K562 (cell line): ENCODE measurements around the gene APOM. TPM values are rescaled to one million over a fixed set of nuclear protein-coding genes. Genes with fewer than 3 reads are reported as not detected.

Experiments used
- ADNP ChIP-seq: fragments of 200-800 bp; sonication (Bioruptor generic); IDR thresholded peaks from 2 replicates; pipeline ENCODE4 v1.6.1; 2016; ENCODE audit warnings: missing genetic modification characterization, missing compliant biosample characterization
- CAMTA2 ChIP-seq: fragments of 250-450 bp; sonication (Bioruptor Pico); conservative IDR thresholded peaks from 2 replicates; pipeline ENCODE4 v1.5.1; 2022
- ELF1 ChIP-seq: fragments of 200-800 bp; sonication (Bioruptor generic); IDR thresholded peaks from 2 replicates; pipeline ENCODE4 v1.6.1; 2016; ENCODE audit warnings: missing genetic modification characterization, missing compliant biosample characterization
- HNRNPLL ChIP-seq: fragments of 200-400 bp; formaldehyde crosslinking; IDR thresholded peaks from 2 replicates; pipeline ENCODE4 v1.6.1; 2017; ENCODE audit warnings: low read length, low read depth, mild to moderate bottlenecking; ENCODE audit not compliant: poor library complexity, severe bottlenecking
- JUND ChIP-seq, 2 experiments: IDR thresholded peaks; 2 replicates in 1 of 2; 3 replicates in 1 of 2; pipeline ENCODE4 v1.6.1; 2011; ENCODE audit warnings: borderline replicate concordance in 2 of 2, low read depth in 2 of 2, low read length in 2 of 2, improper control_type of control experiment in 1 of 2, missing biosample characterization in 1 of 2, missing genetic modification characterization in 1 of 2, missing genetic modification reagents in 1 of 2
- ZNF174 ChIP-seq: fragments of 250-450 bp; sonication (Bioruptor Pico); IDR thresholded peaks from 2 replicates; pipeline ENCODE4 v1.4.0; 2020; ENCODE audit warnings: mild to moderate bottlenecking
- ZNF197 ChIP-seq: fragments of 200-800 bp; sonication (Bioruptor generic); IDR thresholded peaks from 2 replicates; pipeline ENCODE4 v1.6.1; 2016; ENCODE audit warnings: low read depth, missing genetic modification characterization, missing compliant biosample characterization
- polyA plus RNA-seq, 8 experiments: library from polyadenylated mRNA; depleted of rRNA in 4 of 8; stranded (reverse) in 5 of 8; unstranded in 3 of 8; fragments of >200 nt; fragmentation: Nextera tagmentation in 2 of 8; fragmentation: Illumina TruSeq in 1 of 8; extraction: Ambion mirVana in 2 of 8; extraction: Trizol in 1 of 8; gene quantifications; 2 replicates each; pipeline versions ENCODE4 v1.2.1 to v1.2.3, GENCODE V29; 2011 to 2014; ENCODE audit warnings: inconsistent platforms in 1 of 8, missing spikeins in 1 of 8
- total RNA-seq, 7 experiments: library from RNA; depleted of rRNA in 6 of 7; stranded (reverse); fragments of >200 nt in 6 of 7; fragmentation: Illumina TruSeq in 2 of 7; extraction: Trizol in 2 of 7; gene quantifications; 2 replicates each; pipeline versions ENCODE4 v1.2.1 to v1.2.3, GENCODE V29; 2011 to 2021; ENCODE audit warnings: low replicate concordance in 1 of 7
- TF ChIP-seq, protein P1 (sequence below): IDR thresholded peaks from 2 replicates; pipeline ENCODE4 v1.6.1; 2012; ENCODE audit warnings: low read depth, low read length, improper control_type of control experiment, borderline replicate concordance
- TF ChIP-seq, protein P2 (sequence below): fragments of 250-450 bp; sonication (Bioruptor Pico); IDR thresholded peaks from 2 replicates; pipeline ENCODE4 v1.5.0; 2021; ENCODE audit warnings: mild to moderate bottlenecking, moderate library complexity
- TF ChIP-seq, protein P3 (sequence below), 3 experiments: fragments of 200-800 bp in 1 of 3; sonication (Bioruptor generic) in 1 of 3; sonication (generic) in 1 of 3; formaldehyde crosslinking in 1 of 3; IDR thresholded peaks; 2 replicates each; pipeline versions ENCODE4 v1.6.1 to v1.8.0; 2016 to 2022; ENCODE audit warnings: mild to moderate bottlenecking in 2 of 3, missing compliant biosample characterization in 2 of 3, missing genetic modification characterization in 2 of 3, missing genetic modification reagents in 1 of 3

APOM gene
- total and polyA plus RNA-seq, 9 of the 15 experiments (the other 6 are each of a cell fraction or from before 2014, with no cell fraction given) = 5.7 to 24.3 (median 10.4) TPM

DNA sequence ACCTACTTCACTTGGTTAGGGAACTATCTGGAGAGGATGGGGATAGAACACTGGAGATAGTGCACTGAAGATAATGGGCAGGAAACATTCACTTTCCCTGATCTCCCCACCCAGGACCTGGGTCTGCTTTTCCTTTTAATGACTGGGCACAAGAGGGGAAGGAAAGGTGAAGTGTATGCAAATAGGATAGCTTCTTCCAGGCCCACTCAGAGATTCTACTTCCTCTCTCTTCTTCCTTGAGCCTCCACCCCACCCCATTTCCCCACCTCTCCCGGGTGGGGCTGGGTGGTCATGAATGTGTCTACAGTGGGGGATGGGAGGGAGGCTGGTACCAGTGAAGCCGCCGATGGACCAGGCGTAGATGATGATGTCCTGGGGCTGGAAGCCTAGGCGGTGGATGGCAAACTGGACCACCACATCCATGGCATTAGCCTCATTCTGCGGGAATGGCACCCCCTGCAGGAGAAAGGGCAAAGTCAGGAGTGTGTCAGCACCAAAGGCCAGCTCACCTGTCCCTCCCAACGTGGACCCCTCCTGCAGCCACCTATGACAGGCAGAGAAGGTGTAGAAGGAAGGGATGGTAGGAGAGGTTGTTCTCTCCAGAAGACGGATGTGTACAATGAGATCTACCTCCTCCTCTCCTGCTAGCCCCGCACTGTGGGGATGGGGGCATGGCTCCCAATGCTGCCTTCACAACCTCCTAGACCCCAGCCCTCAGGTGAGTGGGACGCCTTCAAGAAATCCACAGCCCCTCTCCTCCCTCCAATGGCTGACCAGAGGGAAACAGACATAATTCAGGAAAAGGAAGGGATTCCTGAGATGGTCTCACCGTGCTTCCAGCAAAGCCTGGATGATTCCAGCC lies 33.8 kb downstream of the APOM start (continued):
- TF ChIP-seq, protein P1, sequence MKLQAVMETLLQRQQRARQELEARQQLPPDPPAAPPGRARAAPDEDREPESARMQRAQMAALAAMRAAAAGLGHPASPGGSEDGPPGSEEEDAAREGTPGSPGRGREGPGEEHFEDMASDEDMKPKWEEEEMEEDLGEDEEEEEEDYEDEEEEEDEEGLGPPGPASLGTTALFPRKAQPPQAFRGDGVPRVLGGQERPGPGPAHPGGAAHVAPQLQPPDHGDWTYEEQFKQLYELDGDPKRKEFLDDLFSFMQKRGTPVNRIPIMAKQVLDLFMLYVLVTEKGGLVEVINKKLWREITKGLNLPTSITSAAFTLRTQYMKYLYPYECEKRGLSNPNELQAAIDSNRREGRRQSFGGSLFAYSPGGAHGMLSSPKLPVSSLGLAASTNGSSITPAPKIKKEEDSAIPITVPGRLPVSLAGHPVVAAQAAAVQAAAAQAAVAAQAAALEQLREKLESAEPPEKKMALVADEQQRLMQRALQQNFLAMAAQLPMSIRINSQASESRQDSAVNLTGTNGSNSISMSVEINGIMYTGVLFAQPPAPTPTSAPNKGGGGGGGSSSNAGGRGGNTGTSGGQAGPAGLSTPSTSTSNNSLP = no peak
- no peak for TF ChIP-seq ZNF197
- no peak for TF ChIP-seq HNRNPLL
- TF ChIP-seq ELF1 (tag) = no peak
- TF ChIP-seq JUND (IDR thresholded peaks at IDR 0.05; ENCODE audit: borderline replicate concordance, low read depth, low read length) = no peak
- TF ChIP-seq JUND (tag; IDR thresholded peaks at IDR 0.05; ENCODE audit: borderline replicate concordance, low read depth, low read length) = no peak
- no peak for TF ChIP-seq ZNF174 (CRISPR knock-in tag)
- TF ChIP-seq ADNP (tag) = no peak
- no peak for TF ChIP-seq CAMTA2 (CRISPR knock-in tag)
- TF ChIP-seq, protein P2, sequence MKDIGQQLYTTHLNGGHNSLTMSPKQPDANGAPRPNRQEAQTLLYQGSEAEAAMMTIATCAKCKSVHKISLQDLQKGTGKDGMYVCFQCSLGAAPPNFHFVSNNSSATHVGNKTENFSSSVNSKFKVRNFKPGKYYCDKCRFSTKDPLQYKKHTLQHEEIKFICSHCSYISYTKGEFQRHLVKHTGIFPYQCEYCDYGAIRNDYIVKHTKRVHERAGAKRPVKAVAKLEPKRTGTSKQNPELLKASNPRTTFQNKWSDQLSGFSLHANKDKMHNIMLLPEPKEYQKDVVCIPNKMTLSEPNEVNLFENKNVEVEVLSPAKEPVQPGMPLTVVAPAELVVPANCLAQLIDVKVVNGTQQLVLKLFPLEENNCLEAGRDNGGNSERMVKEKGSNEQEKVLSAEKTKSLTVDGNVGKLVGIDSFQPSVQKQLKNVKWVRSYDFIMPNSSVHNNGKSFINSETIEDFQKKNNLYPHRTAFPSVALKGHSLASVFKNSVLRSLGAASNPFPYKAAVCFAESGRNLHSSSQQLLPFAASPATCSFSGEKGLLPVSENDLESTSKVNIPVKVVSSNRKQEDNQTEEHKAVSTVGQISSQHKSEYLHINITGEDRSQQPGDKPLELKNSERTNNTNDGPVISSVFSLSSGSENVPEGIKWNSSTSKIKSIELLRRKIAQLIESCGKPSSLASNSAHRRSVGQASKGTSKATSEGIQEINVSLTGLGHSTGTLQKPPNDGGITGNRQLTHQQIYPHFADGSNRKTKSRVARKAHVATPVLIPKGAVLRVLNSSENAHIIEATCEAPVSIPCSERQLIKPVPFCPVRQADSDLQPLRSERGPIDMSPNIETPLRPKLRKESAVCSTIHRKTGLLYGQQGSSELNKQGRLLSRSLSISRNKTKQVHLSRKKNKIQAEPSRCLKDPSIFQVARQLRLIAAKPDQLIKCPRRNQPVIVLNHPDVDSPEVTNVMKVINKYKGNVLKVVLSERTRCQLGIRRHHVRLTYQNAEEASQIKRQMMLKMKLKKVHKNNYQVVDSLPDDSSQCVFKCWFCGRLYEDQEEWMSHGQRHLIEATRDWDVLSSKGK = no peak
- TF ChIP-seq, protein P3, sequence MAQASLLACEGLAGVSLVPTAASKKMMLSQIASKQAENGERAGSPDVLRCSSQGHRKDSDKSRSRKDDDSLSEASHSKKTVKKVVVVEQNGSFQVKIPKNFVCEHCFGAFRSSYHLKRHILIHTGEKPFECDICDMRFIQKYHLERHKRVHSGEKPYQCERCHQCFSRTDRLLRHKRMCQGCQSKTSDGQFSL (CRISPR knock-in tag; IDR thresholded peaks at IDR 0.05) = 0 out of 2 replicates have a peak, but pooled peaks have one; percentile 12
- TF ChIP-seq, protein P3 (tag; IDR thresholded peaks at IDR 0.05) = no peak
